HG02763 (cell line): Measurements from ENCODE around the gene NDN.
"Not testable (repeated sequence)": the region's sequence is repeated elsewhere in the genome, so short reads cannot be mapped to it uniquely, and the experiment has no call there.

ENCODE experiments used
- ATAC-seq: cut with Tn5 transposase; IDR thresholded peaks from one replicate; pipeline ENCODE4 v1.9.1; 2021; ENCODE audit warnings: mild to moderate bottlenecking, moderate library complexity; ENCODE audit not compliant: unreplicated experiment

The NDN gene, protein sequence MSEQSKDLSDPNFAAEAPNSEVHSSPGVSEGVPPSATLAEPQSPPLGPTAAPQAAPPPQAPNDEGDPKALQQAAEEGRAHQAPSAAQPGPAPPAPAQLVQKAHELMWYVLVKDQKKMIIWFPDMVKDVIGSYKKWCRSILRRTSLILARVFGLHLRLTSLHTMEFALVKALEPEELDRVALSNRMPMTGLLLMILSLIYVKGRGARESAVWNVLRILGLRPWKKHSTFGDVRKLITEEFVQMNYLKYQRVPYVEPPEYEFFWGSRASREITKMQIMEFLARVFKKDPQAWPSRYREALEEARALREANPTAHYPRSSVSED

GRCh38 chr15:23687143-23687470 lies at the start of gene NDN:
NDN (minus strand) TSS chr15:23687305; CDS start chr15:23687217, 88 bp downstream.
- ATAC-seq, result no peak

GRCh38 chr15:23736033-23736673 lies 49.0 kb upstream of the NDN start:
- no peak for ATAC-seq

GRCh38 chr15:23734862-23735261 lies 47.8 kb upstream of the NDN start:
- ATAC-seq, result no peak

DNA sequence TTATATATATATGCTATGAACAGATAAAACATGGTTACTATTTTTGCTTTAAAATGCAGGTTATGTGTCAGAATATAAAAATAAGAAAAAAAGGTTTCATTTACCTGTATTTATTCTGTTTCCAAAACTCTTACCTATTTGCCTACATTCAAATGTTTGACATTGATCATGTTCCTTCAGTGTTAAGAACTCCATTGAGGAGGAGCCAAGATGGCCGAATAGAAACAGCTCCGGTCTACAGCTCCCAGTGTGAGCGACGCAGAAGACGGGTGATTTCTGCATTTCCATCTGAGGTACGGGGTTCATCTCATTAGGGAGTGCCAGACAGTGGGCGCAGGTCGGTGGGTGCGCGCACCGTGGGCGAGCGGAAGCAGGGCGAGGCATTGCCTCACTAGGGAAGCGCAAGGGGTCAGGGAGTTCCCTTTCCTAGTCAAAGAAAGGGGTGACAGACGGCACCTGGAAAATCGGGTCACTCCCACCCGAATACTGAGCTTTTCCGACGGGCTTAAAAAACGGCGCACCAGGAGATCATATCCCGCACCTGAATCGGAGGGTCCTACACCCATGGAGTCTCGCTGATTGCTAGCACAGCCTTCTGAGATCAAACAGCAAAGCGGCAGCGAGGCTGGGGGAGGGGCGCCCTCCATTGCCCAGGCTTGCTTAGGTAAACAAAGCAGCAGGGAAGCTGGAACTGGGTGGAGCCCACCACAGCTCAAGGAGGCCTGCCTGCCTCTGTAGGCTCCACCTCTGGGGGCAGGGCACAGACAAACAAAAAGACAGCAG lies 27.0 kb upstream of the NDN start:
- ATAC-seq, result not testable (repeated sequence)

- ATAC-seq, result no peak
Observed at GRCh38 chr15:23708332-23708731, 21.2 kb upstream of the NDN start.

DNA sequence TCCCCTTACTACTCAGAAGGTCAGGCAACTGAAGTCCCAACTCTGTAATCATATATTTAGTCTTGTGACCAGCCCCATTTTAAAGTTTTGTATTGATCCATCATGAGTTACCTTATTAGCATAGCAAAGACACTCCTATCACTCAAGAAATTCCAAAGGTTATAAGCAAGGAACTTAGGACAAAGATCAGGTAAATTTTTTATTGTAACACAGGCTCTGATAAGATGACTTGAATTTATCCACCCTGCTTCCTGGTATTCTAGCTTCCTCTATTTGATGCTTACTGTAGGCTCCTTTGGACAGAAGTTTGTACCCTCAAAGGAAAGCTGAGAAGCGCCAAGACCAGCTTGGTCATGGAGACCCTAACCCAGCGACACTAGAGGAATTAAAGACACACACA lies 8.2 kb upstream of the NDN start:
- no peak for ATAC-seq

DNA sequence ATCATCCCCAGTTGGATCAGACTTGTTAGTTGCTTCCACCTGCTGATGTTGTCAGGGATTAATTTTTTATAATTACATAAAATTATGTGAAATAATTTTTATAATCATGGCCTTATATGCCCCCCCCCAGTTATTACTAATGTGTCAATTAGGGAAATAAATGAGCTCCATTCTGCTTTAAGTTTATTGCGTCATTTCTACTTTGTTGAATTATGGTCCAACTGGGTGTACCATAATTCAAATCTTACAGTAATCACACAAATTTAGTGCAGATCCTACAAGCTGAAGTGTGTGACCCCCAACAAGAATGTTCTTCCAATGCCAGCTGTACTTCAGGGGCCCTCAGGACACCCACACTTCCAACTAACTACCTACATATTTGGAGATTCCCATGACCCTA lies 7.5 kb upstream of the NDN start:
- no peak for ATAC-seq

- ATAC-seq, result no peak
Observed at GRCh38 chr15:23690450-23690852, 3.3 kb upstream of the NDN start.

DNA sequence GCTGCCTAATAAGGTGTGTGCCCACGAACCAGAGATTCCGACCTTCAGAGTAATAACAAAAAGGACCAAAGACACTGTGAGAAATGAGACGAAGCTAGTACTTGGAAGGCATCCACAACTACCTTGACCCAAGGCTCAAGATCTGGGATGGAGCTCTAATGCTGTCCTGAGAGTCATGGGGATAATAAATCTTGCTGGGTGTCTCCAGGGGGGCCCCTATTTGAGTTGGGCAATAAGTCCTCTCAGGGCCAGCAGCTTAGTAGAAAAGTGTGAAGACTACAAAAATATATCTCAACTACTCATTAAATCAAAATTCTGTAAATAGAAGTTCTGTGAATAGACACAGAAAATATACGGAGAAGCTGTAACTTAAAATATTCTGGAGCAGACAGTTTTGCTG lies 2.9 kb upstream of the NDN start:
- no peak for ATAC-seq

- ATAC-seq, result no peak
Observed at GRCh38 chr15:23686466-23687142, 501 bp downstream of the NDN start.

DNA sequence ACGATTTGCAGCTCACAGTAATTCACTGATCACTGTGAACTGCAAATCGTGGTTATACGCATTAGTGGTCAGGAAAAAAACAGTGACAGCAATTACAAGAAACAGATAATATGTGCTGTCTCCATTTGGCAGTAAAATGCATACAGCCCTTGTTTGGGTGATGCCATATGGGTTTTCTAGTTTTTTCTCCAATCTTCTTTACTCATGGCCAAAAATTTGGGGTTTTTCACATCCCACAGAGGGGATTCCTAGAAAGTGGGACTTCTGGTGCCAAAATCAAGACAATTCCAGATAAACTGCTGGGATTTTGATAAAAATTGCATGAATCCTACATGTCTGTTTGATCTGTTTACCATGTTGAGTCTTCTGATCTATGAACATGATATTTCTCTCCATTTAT lies 15.6 kb downstream of the NDN start:
- ATAC-seq, result no peak

- ATAC-seq, result no peak
Observed at GRCh38 chr15:23670970-23671369, 16.1 kb downstream of the NDN start.

- no peak for ATAC-seq
Observed at GRCh38 chr15:23663232-23663631, 23.9 kb downstream of the NDN start.

GRCh38 chr15:23648920-23649515 lies 38.1 kb downstream of the NDN start:
- ATAC-seq, result no peak

GRCh38 chr15:23647421-23648370 lies 39.4 kb downstream of the NDN start, which contains the start of gene MAGEL2:
MAGEL2 (minus strand) TSS chr15:23647867; CDS start chr15:23647742, 125 bp downstream.
- ATAC-seq, result no peak

DNA sequence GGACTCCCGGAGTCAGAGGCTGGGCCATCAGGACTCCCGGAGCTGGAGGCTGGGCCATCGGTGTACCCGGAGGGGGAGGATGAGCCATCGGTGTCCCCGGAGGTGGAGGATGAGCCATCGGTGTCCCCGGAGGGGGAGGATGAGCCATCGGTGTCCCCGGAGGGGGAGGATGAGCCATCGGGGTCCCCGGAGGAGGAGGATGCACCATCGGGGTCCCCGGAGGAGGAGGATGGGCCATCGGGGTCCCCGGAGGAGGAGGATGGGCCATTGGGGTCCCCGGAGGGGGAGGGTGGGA lies 40.2 kb downstream of the NDN start:
- no peak for ATAC-seq

DNA sequence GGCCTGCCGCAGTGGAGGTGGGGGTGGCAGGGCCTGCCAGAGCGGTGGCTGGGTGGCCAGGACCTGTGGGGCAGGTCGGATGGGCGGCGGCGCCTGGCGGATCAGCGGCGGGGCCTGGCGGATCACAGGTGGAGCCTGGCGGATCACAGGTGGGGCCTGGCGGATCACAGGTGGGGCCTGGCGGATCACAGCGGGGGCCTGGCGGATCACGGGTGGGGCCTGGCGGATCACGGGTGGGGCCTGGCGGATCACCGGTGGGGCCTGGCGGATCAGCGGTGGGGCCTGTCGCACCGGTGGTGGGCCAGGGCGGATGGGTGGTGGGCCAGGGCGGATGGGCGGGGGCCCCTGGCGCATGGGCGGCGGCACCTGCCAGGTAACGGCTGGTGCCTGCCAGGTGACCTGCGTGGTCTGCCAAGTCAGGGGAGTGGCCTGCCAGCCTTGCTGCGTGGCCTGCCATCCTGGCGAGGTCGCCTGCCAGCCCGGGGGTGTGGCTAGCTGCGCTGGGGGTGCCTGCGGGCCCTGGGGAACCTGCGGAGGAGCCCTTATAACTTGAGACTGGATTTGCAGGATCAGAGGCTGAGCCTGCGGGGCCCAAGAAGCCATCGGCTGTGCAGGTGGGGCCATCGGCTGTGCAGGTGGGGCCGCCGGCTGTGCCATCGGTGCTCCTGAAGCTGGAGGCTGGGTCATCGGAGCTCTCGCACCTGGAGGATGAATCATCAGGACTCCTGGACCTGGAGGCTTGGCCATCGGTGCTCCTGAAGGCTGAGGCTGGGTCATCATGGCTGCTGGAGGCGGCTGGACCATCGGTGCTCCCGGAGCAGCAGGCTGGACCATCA lies 40.7 kb downstream of the NDN start:
- no peak for ATAC-seq

- ATAC-seq, result no peak
Observed at GRCh38 chr15:23645371-23646164, 41.5 kb downstream of the NDN start.
